ENCODE data around the gene KRT16.

DNA sequence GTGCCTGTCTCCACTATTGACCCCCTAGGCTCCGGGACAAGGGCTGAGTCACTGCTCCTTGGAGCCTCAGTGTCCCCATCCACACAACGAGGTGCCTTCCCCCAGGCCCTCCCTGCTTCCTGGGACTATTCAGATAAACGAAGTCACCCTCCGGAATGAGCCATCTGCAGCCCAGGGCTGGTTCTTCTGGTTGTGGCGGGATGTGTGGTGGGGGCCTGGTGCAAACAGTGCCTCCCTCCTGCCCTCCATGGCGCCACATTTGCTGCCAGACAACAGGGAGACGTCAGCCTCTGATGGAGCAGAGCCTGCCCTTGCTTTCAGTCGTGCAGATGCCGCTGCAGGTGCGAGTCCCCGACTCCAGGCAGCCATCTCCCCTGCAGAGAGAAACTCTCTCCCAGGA, 5.1 kb upstream of the KRT16 start:
- TF ChIP-seq, protein P1, sequence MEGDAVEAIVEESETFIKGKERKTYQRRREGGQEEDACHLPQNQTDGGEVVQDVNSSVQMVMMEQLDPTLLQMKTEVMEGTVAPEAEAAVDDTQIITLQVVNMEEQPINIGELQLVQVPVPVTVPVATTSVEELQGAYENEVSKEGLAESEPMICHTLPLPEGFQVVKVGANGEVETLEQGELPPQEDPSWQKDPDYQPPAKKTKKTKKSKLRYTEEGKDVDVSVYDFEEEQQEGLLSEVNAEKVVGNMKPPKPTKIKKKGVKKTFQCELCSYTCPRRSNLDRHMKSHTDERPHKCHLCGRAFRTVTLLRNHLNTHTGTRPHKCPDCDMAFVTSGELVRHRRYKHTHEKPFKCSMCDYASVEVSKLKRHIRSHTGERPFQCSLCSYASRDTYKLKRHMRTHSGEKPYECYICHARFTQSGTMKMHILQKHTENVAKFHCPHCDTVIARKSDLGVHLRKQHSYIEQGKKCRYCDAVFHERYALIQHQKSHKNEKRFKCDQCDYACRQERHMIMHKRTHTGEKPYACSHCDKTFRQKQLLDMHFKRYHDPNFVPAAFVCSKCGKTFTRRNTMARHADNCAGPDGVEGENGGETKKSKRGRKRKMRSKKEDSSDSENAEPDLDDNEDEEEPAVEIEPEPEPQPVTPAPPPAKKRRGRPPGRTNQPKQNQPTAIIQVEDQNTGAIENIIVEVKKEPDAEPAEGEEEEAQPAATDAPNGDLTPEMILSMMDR (optimal IDR thresholded peaks at IDR 0.05 in 1 of 3, IDR thresholded peaks at IDR 0.05 in 1 of 3, conservative IDR thresholded peaks at IDR 0.05 in 1 of 3; ENCODE audit: extremely low read depth in 1 of 3, insufficient read depth in 2 of 3, low read length in 3 of 3), result no peak
- no peak for TF ChIP-seq EZH2 (IDR thresholded peaks at IDR 0.05; ENCODE audit: low read length)
